Measurements from ENCODE around the gene DEXI. TPM values are rescaled to one million over a fixed set of nuclear protein-coding genes. Genes with fewer than 3 reads are reported as not detected.
A peak's percentile ranks its signal among the peaks of the same experiment; 100 is the strongest.

The DEXI gene
- total RNA-seq, 4 donors from 2014 or later: 66.5 to 89.2 (median 74.6) TPM

DNA sequence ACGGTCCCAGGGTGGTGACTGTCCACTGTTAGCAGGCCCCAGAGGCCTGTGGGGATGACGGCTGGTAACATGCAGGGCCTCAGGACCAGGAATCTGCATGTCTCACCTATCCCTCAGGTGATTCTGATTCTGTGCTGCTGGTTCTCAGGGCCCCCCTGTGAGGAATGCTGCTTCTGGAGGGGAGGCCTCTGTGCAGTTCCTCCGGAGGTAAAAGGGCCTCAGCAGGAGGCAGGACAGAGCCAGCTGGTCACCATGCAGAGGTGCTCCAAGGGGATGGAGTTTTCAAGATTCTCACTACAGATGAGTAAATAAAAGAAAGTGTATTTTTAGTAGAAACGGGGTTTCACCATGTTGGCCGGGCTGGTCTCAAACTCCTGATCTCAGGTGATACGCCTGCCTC is 35.9 kb upstream of the DEXI start:
- H3K27ac ChIP-seq: no peak overlapping the region

DNA sequence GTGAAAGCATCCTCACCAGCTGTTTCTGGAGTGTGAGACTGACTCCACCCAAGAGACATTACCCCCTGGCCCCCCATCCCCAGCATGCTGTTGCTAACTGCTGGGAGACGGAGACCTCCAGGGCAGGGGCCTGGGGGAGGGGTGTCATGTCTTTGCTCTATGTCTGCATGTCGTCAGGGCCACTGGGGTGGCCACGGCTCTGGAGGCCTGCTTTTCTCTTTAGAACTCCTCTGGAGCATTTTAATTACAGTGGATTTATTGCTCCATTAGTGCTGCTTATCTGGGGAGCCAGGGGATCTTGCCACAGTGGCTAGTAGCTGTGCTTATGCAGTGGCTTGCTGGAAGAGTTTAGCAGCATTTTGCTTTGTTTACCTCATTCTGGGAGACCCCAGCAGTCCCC is 34.4 kb upstream of the DEXI start:
- Histone ChIP-seq H3K36me3 (peaks cover 12 to 26% of the 10 kb centered on the region in 2 donors), H3K4me1 (peaks cover 0 to 7% of the 10 kb centered on the region in 2 donors), H3K4me3 (replicated peaks in 1 of 3) (no peak overlapping the region), H3K9me3 (no peaks in the 10 kb centered on the region), H3K27me3 (no peaks in the 10 kb centered on the region), H3K27ac (no peak overlapping the region)
- 84 to 85% methylated on average over 3 of the region's 3 CpGs for WGBS, 2 donors
- TF ChIP-seq, protein P1, sequence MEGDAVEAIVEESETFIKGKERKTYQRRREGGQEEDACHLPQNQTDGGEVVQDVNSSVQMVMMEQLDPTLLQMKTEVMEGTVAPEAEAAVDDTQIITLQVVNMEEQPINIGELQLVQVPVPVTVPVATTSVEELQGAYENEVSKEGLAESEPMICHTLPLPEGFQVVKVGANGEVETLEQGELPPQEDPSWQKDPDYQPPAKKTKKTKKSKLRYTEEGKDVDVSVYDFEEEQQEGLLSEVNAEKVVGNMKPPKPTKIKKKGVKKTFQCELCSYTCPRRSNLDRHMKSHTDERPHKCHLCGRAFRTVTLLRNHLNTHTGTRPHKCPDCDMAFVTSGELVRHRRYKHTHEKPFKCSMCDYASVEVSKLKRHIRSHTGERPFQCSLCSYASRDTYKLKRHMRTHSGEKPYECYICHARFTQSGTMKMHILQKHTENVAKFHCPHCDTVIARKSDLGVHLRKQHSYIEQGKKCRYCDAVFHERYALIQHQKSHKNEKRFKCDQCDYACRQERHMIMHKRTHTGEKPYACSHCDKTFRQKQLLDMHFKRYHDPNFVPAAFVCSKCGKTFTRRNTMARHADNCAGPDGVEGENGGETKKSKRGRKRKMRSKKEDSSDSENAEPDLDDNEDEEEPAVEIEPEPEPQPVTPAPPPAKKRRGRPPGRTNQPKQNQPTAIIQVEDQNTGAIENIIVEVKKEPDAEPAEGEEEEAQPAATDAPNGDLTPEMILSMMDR (IDR thresholded peaks at IDR 0.05): no peak
- TF ChIP-seq POLR2A (IDR thresholded peaks at IDR 0.05): no peak
- intact Hi-C loops (cut with DNase I): no loop called here
- no peak for DNase-seq

More for the DNA sequence above, 35.9 kb upstream of the DEXI start:
- no peaks in the 10 kb centered on the region for H3K27me3 ChIP-seq
- peaks cover 12 to 25% of the 10 kb centered on the region in 2 donors for H3K36me3 ChIP-seq
- H3K9me3 ChIP-seq: no peaks in the 10 kb centered on the region
- H3K4me3 ChIP-seq (replicated peaks in 1 of 3): no peak overlapping the region
- DNase-seq: no peak
- peaks cover 0 to 9% of the 10 kb centered on the region in 2 donors for H3K4me1 ChIP-seq
- 91 to 94% methylated on average over 6 of the region's 6 CpGs for WGBS, 2 donors
- TF ChIP-seq, protein P1 (IDR thresholded peaks at IDR 0.05): no peak
- TF ChIP-seq POLR2A (IDR thresholded peaks at IDR 0.05): no peak
- intact Hi-C loops (cut with DNase I): no loop called here

DNA sequence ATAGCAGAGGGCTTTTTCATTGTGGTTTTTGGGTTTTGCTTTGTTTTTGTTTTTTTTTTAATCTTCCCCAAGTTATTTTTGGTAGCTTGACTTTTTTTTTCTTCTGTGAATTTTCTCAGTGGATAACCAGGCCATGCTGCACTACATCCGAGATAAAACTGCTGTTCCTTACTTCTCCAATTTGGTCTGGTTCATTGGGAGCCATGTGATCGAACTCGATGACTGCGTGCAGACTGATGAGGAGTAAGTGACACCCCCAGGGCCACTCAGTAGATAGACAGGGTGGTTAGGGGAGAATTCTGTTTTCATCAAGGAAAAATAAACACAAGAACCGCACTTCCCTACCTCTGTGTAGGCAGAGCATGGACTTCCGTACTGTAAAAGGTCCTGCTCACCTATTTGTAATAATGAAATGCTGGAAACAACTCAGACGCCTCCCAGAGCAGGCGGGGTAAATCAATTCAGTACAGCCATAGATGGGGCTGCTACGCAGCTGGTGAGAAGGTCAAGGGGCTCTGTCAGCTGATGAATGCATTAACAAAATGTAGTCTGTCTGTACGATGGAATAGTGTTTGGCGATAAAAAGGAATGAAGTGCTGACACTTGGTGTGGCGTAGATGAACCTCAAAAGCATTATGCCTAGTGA is 30.7 kb upstream of the DEXI start:
- DNase-seq: no peak
- H3K36me3 ChIP-seq: peaks cover 3 to 13% of the 10 kb centered on the region in 2 donors
- intact Hi-C loops (cut with DNase I): no loop called here
- H3K27me3 ChIP-seq: no peaks in the 10 kb centered on the region
- no peak overlapping the region for H3K4me3 ChIP-seq (replicated peaks in 1 of 3)
- H3K27ac ChIP-seq: no peak overlapping the region
- 88 to 91% methylated on average over 12 of the region's 12 CpGs for WGBS, 2 donors
- no peaks in the 10 kb centered on the region for H3K9me3 ChIP-seq
- H3K4me1 ChIP-seq: peaks cover 0 to 6% of the 10 kb centered on the region in 2 donors
- TF ChIP-seq POLR2A (IDR thresholded peaks at IDR 0.05): no peak
- TF ChIP-seq, protein P1 (IDR thresholded peaks at IDR 0.05): no peak

DNA sequence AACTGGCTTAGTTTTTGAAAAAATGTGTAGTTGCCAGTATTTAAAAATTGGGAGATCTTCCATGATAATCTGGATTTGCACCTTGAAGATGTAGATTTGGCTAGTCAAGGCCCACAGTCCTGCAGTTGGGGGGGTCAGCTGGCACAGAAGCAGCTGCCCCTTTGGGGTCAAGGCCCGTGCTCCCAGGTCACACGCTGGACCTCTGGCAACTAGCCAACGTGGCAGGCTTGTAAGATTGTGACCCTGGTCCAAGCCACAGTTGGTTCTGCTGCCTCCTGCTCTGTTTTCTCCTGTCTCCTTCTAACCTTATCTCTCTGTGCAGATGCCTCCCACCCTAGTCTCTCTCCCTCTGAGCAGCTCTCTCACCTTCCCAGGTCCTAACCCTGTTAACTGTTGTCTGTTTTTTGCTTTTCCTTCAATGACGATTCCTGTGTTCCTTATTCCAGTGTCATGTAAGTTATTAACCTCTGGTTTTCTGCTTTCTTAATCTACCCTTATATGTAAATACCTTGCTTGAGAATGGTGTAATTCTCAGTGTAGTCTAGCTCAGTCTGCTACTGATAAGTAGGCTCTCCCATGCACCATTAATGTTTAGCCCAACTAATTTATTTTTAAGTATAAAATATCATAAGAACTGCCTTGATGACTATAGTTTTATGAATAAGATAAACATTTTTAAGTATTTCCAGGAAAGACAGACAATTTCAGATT is 30.0 kb upstream of the DEXI start:
- no peaks in the 10 kb centered on the region for H3K9me3 ChIP-seq
- 69 to 73% methylated on average over 4 of the region's 4 CpGs for WGBS, 2 donors
- TF ChIP-seq, protein P1 (IDR thresholded peaks at IDR 0.05): no peak
- TF ChIP-seq POLR2A (IDR thresholded peaks at IDR 0.05): no peak
- intact Hi-C loops (cut with DNase I): no loop called here
- no peak for DNase-seq
- no peak overlapping the region for H3K4me3 ChIP-seq (replicated peaks in 1 of 3)
- no peaks in the 10 kb centered on the region for H3K27me3 ChIP-seq
- peak overlapping the region in 1 of 3 donors; percentile 2 for H3K27ac ChIP-seq
- H3K36me3 ChIP-seq: peaks cover under 1 to 6% of the 10 kb centered on the region in 2 donors
- H3K4me1 ChIP-seq: peaks cover 0 to 6% of the 10 kb centered on the region in 2 donors

DNA sequence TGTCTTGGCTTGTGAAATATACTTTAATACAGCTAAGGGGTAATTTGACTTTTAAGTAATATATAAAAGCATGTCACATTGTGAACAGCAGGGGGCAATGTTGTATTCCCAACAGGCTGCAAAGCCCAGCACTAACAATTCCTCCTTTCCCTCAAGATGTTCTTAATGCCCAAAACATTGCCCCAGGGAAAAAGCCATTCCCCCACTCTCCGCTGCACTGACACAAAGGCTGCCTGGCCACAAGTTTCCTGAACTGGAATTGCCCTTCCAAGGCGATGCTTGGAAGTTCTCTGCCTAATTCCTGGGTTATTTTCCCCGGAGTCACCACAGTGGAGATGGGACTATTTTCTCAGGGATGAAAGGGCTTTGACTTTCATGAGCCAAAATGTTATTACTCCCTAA is 29.3 kb upstream of the DEXI start:
- Histone ChIP-seq H3K4me3 (replicated peaks in 1 of 3) (no peak overlapping the region), H3K27me3 (no peaks in the 10 kb centered on the region), H3K27ac (peak overlapping the region in 1 of 3 donors; percentile 2), H3K36me3 (peaks cover 0 to 5% of the 10 kb centered on the region in 2 donors), H3K9me3 (no peaks in the 10 kb centered on the region), H3K4me1 (peaks cover 0 to 6% of the 10 kb centered on the region in 2 donors)
- intact Hi-C loops (cut with DNase I): loop anchor here (2.0 kb wide), 1 partner anchor 285 kb away; the partner anchor contains the start of gene SOCS1
- DNase-seq: peak; percentile 38 to 40
- 30 to 36% methylated on average over 3 of the region's 3 CpGs for WGBS, 2 donors
- TF ChIP-seq, protein P1 (IDR thresholded peaks at IDR 0.05): peak; percentile 57 to 91 (median 76)
- TF ChIP-seq POLR2A (IDR thresholded peaks at IDR 0.05): no peak

Data from thyroid gland (tissue), 4 donors.